Lower lobe of right lung (tissue), 2 donors: ENCODE measurements around the gene GNB1. TPM values are rescaled to one million over a fixed set of nuclear protein-coding genes. Genes with fewer than 3 reads are reported as not detected.

Experiments used
- ATAC-seq, 2 donors: fragments of 200-7000 bp; cut with Tn5 transposase; one replicate each; pipeline ENCODE4 v1.9.1; 2020 to 2022; ENCODE audit warnings: mild to moderate bottlenecking in 2 of 2, moderate library complexity in 2 of 2
- DNase-seq: peaks from one replicate; pipeline ENCODE4 v3.0.0-alpha.2; 2020
- H3K27ac ChIP-seq: fragments of 200-600 bp; one replicate; pipeline ENCODE4 v1.8.0; 2022
- H3K27me3 ChIP-seq: fragments of 200-600 bp; one replicate; pipeline ENCODE4 v1.8.0; 2022; ENCODE audit warnings: low read depth
- H3K36me3 ChIP-seq: fragments of 200-600 bp; one replicate; pipeline ENCODE4 v1.8.0; 2022; ENCODE audit warnings: mild to moderate bottlenecking
- H3K4me1 ChIP-seq: fragments of 200-600 bp; one replicate; pipeline ENCODE4 v1.8.0; 2022
- H3K4me3 ChIP-seq: fragments of 200-600 bp; one replicate; pipeline ENCODE4 v1.8.0; 2022; ENCODE audit warnings: mild to moderate bottlenecking
- H3K9me3 ChIP-seq: fragments of 200-600 bp; one replicate; pipeline ENCODE4 v1.8.0; 2022
- intact Hi-C: fragments of 100-400 bp; cut with DNase I; formaldehyde crosslinking; loops from one replicate; pipeline ENCODE4 v1.11.0; 2022
- long read RNA-seq: library from polyadenylated mRNA; unstranded; transcript quantifications from one replicate; pipeline ENCODE4 v2.0.0, GENCODE V29; 2021
- total RNA-seq: library from RNA; stranded (reverse); fragmentation: NEBNext Ultra II Directional; extraction: Animal tissue kit (Norgen Biotek cat#: 25700); gene quantifications from one replicate; pipeline ENCODE4 v1.2.1, GENCODE V29; 2021
- TF ChIP-seq, protein P1 (sequence below): fragments of 200-600 bp; IDR thresholded peaks from one replicate; pipeline ENCODE4 v1.8.0; 2022; ENCODE audit warnings: antibody characterized with exemption, mild to moderate bottlenecking
- donor health status: DM: no; HTN: yes; CAD: no; lungs with severe emphysema.

The GNB1 gene
- total RNA-seq, result 341 TPM
- long read RNA-seq, transcript GNB1-201 (12 exons, 3,132 nt), result major isoform, 387 of 619 reads
- long read RNA-seq, transcript GNB1-209 (11 exons, 3,145 nt), result minor isoform, 85 of 619 reads
- long read RNA-seq, partial matches to known transcripts, result 71 of 619 reads
- long read RNA-seq, other reads (novel, unspliced or antisense), result 74 of 619 reads

DNA sequence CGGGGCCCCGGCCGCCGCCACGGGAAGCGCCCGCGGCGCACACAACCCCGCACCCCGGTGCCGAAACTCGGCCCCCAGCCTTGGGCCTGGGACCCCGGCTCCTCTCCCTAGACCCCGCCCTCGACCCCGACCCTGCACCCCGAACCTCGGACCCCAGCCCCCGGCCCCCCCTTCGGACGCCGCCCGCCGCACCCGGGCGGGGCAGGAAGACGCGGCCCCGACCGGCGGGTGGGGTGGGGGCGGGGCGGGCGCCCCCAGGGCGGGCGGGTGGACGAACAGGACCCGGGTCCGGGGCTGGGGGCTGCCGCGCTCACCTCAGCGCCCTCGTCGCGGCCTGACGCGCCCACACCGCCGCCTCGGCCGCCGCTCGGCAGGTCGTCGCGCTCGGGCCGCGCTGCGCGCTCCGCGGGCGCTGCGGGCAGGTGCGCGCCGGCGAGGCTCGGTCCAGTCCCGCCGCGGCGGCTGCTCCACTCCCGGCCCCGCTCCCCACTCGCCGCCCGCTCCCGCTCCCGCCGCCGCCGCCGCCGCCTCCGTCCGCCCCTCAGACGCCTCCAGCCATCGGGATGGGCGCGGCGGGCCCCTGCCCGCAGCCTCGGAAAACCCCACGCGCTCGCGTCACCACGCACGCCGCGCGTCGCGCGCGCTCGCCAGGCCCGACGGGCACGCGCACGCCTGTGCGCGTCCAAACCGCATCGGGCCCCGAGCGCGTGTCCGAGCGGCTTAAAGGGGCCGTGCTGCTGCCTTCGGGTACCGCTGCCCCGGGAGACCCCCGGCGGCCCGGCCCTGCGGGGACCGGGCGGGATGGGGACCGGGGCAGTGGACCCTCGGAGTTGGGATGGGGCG, at the start of gene GNB1:
Gene GNB1 (minus strand): TSS at position 582 of the 843 bp plus-strand sequence. CDS start 65,634 bp downstream, outside the sequence.
- peak; percentile 91 for DNase-seq
- H3K36me3 ChIP-seq, result no peaks in the 10 kb centered on the region
- H3K27ac ChIP-seq, result peak within 1 kb of the TSS; percentile 87
- peak; percentile 91 to 95 for ATAC-seq
- TF ChIP-seq, protein P1, sequence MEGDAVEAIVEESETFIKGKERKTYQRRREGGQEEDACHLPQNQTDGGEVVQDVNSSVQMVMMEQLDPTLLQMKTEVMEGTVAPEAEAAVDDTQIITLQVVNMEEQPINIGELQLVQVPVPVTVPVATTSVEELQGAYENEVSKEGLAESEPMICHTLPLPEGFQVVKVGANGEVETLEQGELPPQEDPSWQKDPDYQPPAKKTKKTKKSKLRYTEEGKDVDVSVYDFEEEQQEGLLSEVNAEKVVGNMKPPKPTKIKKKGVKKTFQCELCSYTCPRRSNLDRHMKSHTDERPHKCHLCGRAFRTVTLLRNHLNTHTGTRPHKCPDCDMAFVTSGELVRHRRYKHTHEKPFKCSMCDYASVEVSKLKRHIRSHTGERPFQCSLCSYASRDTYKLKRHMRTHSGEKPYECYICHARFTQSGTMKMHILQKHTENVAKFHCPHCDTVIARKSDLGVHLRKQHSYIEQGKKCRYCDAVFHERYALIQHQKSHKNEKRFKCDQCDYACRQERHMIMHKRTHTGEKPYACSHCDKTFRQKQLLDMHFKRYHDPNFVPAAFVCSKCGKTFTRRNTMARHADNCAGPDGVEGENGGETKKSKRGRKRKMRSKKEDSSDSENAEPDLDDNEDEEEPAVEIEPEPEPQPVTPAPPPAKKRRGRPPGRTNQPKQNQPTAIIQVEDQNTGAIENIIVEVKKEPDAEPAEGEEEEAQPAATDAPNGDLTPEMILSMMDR, result no peak
- H3K9me3 ChIP-seq, result no peaks in the 10 kb centered on the region
- peaks cover 62% of the 10 kb centered on the region for H3K4me1 ChIP-seq
- intact Hi-C loops, result no loop called here
- H3K27me3 ChIP-seq, result peaks cover 6% of the 10 kb centered on the region
- H3K4me3 ChIP-seq, result peak within 1 kb of the TSS; percentile 93

DNA sequence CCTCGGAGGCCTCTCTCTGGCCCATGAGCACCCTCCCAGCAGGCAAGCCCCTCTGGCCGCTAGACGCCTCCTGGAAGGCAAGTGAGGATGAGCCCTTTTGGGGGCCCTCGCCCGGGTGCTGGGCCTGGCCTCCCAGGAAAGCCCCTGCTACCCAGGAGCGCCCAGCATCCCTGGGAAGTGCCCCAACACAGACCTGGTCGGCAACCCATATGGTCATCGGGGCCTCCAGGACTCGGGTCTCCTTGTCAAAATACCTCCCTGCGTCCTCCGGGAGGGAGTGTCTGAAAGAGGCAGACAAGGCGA, 49.2 kb upstream of the GNB1 start:
- H3K4me3 ChIP-seq, result no peak overlapping the region
- DNase-seq, result peak; percentile 41
- TF ChIP-seq, protein P1, result no peak
- no peaks in the 10 kb centered on the region for H3K36me3 ChIP-seq
- peaks cover 3% of the 10 kb centered on the region for H3K27me3 ChIP-seq
- H3K27ac ChIP-seq, result no peak overlapping the region
- no peaks in the 10 kb centered on the region for H3K9me3 ChIP-seq
- H3K4me1 ChIP-seq, result no peaks in the 10 kb centered on the region
- ATAC-seq, result no peak
- intact Hi-C loops, result loop anchor here (10.0 kb wide), 1 partner anchor 105 kb away; no protein-coding TSS in a partner anchor

DNA sequence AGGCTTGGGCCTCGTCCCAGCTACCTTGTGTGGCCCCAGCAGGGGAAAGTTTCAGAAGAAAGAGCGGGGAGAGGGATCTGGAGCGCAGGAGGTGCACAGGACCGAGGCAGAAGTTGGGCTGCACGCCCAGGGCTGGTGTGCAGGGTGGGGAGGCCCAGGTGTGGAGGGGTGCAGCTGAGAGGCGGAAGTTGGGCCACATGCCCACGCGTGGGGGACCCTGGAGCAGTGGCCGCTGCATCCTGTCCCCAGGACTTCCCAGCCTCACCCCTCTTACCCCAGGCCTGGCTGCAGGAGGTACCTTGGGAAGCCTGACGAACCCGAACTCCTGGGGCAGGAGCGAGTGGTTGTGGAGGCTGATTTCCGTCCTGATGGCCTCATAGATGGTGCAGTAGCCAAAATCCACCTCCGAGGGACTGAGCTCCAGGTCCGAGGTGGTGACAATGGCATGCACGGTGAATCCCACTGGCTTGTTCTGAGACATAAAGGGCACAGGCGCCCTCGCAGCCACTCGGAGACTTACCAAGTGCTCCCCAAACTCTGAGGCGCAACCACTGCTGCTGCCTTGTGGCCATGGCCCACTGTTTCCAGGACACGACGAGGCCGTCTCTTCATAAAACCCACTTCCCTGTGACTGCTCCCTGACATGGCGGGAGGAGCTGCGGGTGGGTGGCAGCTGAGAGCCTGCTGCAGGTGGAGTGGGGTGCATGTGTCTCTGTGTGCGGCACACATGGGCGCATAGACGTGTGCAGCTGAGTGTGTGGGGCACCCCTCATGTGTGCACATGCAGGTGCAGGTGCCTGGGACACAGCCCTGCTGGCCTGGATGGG, 48.6 kb upstream of the GNB1 start:
- Histone ChIP-seq H3K36me3 (no peaks in the 10 kb centered on the region), H3K9me3 (no peaks in the 10 kb centered on the region), H3K27ac (no peak overlapping the region), H3K4me1 (no peaks in the 10 kb centered on the region), H3K4me3 (no peak overlapping the region), H3K27me3 (peaks cover 3% of the 10 kb centered on the region)
- TF ChIP-seq, protein P1, result no peak
- peak; percentile 31 for DNase-seq
- no peak for ATAC-seq
- intact Hi-C loops, result loop anchor here (10.0 kb wide), 1 partner anchor 105 kb away; no protein-coding TSS in a partner anchor

GRCh38 chr1:1938613-1939295, 47.9 kb upstream of the GNB1 start:
- Histone ChIP-seq H3K36me3 (no peaks in the 10 kb centered on the region), H3K27ac (no peak overlapping the region), H3K9me3 (no peaks in the 10 kb centered on the region), H3K4me1 (no peaks in the 10 kb centered on the region), H3K4me3 (no peak overlapping the region), H3K27me3 (peaks cover 3% of the 10 kb centered on the region)
- ATAC-seq, result no peak
- no peak for DNase-seq
- intact Hi-C loops, result no loop called here
- TF ChIP-seq, protein P1, result no peak

DNA sequence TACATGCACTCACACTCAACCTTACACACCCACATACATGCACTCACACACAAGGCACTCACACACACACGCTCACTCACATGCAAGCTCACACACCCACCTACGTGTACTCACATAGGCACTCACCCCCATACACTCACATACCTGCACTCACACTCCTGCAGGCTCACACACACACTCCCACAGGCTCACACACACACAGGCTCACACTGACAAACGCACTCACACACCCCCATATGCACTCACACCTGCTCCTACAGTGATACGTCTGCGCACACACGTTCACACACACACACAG, 47.3 kb upstream of the GNB1 start:
- H3K27me3 ChIP-seq, result peaks cover 3% of the 10 kb centered on the region
- TF ChIP-seq, protein P1, result no peak
- ATAC-seq (no peak), DNase-seq (no peak)
- H3K9me3 ChIP-seq, result no peaks in the 10 kb centered on the region
- H3K36me3 ChIP-seq, result no peaks in the 10 kb centered on the region
- no peaks in the 10 kb centered on the region for H3K4me1 ChIP-seq
- H3K27ac ChIP-seq, result no peak overlapping the region
- intact Hi-C loops, result no loop called here
- no peak overlapping the region for H3K4me3 ChIP-seq
